Activated CD4-positive, alpha-beta T cell treated with anti-CD3 and anti-CD28 coated beads, Interleukin-2, Interleukin-6, amounts not matched to agents 100 ng/mL and 50 ng/mL, durations not matched to agents 16 hours and 8 hours (primary cell): ENCODE results near the gene ASRGL1.

Experiments used
- DNase-seq: peaks from one replicate; pipeline ENCODE4 v3.0.0-alpha.2; 2020

The ASRGL1 gene

DNA sequence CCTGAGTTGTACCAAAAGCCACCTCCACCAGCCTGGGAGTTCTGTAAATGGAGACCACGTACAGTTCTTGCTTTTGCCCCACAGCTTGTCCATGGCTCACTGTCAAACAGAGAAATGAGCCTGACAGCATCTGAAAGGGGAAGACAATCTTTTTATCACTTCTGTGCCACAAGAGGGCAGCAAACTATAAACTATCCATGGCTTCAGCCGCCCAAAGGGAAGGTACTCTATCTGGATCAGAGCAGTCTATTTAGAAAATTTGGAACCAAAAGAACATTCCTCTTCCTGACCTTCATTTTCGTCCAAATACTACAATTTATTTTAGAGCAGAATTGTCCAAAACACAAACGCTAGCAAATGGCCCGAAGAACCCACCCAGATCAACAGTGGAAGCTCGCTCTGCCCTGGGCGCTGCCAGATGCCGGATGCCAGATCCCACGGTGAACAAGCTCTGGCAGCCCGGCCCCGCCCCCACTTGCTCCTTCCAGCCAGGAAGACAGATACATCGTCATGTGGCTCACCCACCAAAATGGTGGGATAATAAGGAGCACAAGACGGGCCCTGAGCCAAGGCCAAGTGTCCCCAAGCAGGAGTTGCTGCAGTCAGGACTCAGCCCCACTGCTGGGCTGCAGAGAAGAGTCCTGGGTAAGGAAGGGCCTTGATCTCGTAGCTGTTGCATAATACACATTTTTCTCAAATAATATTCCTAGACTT, 57.7 kb downstream of the ASRGL1 start:
- DNase-seq = peak; percentile 83

DNA sequence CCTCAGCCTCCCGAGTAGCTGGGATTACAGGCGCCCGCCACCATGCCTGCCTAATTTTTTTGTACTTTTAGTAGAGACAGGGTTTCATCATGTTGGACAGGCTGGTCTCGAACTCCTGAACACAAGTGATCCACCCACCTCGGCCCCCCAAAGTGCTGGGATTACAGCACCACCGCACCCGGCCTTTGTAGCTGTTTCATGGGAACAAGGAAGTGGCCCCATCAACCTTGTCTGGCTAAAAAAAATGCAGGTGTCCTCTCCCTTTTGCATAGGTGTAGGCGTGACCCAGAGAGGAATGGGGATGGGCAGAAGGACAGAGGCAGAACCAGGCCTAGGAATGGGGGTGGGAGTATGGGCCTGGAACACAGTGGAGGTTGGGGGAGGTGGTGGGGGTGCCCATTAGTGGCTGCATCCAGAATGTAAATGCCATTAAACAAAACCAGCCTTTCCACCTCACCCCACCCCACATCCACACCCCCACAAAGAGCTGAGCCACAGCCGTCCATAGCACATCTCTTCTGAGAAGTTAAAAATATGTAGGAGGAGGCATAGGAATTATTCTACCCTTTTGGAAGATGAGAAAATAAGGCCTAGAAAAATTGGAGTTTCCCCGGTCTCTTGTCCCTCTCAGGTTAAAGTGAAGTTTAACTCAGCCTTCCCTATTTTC, 58.8 kb downstream of the ASRGL1 start:
- no peak for DNase-seq

DNA sequence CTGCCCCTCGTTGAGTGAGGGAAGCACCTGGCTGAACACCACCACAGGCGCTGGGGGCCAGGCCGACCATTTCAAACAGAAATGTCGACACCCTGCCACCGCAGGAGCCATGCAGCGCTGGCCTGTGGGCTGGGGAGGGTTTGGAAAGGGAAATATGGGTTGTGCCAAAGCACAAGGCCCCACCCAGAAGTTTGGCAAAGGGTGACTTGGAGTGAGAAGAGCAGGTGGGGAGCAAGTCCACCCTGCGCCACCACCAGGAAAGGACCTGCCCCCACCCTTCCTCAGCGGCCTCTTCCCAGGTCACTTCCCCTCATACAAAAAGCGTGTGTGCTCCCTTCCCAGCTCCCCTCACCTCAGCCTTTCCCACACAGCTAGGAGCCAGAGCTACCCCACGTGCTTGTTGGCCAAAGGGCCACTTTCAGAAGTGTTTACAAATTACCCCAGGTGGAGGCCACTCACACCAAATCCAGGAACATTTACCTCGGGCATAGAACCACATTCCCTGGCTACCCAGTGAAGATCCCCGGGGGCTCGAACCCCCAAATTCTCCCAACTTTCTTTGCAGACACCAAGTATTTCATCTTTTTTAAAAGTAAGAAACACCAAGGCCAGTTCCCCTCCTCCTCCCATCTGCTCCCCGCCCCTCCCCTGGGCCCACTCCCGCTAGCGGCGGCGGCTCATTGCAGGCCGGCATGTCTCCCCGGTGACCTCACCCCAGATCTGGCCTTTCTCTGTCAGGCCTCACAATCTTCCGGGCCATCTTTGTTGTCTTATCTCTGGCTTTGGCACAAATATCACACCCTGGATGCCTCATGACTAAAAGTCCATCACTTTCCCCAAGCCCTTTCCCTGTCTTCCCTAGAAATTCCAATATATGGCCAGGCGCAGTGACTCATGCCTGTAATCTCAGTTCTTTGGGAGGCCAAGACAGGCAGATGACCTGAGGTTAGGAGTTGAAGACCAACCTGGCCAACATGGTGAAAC, 61.1 kb downstream of the ASRGL1 start:
- no peak for DNase-seq

DNA sequence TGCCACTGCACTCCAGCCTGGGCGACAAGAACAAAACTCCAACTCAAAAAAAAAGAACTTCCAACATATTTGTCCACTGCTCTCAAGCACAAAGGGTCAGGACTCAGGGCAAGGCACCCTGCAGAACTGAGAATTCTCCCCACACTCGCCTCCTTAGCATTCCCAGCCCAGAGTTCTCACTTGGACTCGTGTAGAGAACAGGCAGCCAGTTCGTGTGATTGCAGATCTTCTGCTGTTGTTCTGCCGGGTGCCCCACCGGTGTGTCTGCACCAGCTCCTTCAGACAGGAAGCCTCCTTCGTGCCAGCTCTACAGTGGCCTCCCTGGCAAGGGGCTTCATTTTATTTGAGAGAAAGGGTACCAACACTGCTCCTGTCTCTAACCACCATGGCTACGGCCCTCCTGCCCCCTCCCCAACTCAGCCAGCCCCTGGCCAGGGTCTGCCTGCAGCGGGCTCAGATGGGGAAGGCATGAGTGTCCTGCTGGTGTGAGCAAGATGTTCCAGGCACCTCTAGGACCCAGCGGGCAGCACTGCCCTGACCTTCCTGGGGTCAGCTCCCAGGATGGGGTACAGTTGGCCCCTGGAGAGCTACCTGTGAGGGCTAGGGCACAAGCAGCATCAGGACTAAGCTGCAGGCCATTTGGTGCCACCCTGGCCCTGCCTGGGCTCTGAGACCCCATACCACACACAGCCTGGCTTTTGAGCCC, 62.1 kb downstream of the ASRGL1 start:
- DNase-seq = no peak

DNA sequence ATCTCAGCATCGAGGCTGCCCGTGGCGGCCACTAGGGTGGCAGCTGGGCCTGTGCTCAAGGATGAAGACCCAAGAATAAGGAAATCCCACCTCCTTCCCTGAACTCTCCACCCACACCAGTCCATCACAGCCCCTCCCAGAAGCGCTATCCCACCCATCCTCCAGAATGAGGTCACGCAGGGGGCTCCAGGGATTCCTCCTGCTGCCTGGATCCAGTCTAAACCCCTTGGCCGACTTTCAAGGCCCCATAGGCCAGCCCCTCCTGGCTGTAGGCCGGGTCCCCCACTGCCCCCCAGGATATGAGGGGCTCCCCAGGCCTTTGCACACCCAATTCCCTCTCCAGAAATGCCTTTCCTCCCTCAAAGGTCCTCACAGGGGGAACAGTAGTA, 62.6 kb downstream of the ASRGL1 start:
- no peak for DNase-seq

DNA sequence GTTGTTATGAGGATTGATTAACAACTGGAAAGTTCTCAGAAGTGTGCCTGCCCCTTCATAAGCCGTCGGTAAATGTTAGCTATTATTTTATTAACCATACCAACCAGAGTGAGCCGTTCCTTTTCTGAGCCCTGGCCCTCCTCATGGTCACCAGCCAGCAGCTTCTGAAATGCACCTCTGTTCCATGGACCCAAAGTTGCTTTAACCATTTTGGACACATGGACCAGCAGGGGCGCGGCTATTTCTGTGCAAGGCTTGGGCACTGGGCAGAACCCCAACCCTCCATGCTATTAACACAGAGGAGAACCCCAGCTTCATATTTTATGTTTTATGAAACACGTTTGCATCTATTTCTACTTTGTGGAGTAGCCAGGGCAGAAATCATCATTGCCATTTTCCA, 63.0 kb downstream of the ASRGL1 start:
- no peak for DNase-seq

DNA sequence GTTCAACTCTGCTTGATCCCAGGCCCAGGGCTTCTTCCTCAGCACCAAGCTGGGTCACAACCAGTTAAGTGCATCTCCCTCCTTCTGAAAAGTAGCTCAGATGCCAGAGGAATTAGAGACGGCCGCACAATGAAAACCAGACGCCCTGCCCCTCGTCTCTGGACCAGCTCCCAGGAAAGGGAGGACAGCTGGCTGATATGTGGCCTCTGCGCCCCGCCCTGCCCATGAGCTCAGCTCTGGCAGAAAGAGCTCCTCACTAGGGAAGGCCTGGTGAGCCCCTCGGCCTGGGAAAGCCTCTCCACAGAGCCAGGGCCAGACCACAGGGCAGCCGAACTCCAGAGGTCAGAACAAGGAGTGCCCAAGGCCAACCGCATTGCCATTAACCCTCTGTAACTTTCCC, 63.5 kb downstream of the ASRGL1 start:
- DNase-seq = no peak

DNA sequence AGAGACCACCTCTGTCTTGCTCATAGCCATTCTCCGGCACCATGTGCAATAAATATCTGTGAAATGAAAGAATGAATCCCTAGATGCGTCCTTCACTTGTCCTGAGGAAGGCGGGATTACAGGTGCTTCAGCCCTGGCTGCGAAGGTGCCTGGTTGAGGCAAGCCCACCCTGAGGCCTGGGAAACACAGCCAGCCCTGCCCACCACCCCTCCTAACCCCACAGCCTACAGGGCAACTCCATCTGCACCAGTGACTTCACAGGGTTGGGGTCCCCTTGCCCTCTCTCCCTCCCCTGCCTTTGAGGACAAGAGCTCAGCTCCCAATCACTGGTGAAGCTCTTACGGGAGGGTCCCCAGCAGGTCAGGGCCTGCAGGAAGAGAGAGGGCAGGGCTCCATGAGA, 64.1 kb downstream of the ASRGL1 start:
- DNase-seq = no peak

DNA sequence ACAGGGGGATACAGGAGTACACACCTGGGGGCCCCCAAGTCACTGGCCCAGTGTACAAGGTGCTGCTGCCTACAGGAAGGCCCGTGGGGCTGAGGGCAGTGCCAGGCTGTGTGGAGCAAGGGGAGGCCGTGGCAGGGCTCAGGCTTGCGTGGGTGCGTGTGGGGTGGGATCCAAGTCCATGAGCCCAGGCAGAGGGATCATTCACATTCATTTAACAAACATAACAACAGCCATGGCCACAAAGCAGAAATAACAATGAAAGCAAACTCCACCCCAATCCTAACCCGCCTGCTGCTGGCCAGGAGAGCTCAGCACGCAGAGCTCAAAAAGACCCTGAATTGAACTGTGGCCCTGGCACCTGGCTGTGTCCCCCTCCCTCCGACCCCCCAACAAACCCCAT, 64.6 kb downstream of the ASRGL1 start:
- DNase-seq = no peak

DNA sequence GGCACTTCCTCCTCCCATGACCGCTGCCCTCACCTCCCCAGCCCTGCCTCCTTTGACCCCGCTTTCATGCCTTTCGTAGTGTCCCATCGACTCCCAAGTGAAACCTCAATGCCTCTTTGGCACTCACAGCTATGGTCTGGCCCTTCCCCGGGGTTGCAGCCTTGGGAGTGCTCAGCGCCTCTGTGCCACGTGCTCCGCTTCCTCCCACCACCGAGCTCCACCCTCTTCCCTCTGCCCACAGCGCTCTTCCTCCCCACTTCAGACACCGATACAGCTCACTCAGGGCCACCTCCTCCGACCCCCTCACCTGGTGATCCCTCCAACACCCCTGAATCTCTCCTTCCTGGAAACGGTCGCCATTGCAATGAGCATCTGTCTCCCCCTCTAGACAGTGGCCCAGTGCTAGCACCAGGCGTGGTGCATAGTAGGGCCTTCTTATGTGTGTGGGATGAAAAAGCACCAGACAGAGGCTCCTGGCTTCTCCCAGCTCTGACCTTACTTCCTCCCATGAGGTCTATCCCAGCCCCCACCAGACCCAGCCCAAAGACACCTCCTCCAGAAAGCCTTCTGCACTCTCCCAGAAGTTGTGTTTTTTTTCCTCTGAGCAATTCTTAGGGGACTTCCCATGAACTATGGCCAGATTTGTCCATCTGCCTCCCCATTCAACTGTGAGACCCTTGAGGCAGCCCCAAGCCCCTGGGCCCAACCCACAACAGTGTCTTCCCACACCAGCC, 65.1 kb downstream of the ASRGL1 start:
- peak; percentile 61 for DNase-seq

DNA sequence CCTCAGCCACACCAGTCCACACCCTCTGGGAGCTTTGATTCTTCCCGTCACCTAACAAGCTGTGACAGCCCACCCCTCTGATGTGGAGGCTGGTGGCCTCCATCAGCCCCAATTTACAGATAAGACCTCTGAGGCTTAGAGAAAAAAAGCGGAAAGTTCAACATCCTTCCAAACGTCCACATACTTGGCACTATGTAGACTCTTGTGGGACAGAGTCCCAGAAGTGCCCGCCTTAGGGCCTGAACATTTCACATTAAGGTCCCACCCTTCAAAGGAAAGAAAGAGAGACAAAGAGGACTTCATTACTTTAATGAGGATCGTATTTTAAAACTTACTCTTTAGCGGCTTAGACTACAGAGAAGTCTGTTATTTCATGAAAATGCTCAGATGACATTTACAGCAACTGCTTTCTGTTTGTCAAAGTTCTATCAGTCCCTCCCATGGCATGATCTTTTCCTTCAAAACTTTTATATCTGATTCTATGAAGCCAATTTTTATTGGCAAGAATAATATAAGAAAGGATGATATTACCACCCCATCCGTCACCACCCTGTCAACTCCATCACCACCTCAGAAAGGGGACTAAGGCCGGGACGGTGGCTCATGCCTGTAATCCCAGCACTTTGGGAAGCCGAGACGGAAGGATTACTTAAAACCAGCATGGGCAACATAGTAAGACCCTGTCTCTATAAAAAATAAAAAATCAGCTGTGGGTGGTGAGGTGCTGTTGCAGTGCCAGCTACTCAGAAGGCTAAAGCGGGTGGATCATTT, 65.9 kb downstream of the ASRGL1 start:
- no peak for DNase-seq

DNA sequence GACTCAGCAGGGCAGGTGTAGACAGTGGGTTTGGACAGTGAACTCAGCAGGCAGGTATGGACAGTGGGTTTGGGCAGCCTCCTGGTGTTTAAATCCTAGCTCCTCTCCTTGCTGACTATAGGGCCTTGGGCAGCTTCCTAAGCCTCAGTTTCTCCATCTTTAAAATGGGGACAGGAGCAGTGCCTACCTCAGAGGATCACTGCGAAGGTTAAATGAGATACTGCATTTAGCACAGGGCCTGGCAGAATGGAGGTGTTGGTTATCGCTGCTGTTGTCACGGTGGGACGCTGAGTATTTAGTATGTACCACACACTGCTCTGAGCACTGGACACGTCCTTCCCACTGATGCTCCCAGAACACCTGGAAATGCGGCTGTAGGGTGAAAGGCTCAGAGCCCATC, 67.2 kb downstream of the ASRGL1 start:
- DNase-seq = no peak

DNA sequence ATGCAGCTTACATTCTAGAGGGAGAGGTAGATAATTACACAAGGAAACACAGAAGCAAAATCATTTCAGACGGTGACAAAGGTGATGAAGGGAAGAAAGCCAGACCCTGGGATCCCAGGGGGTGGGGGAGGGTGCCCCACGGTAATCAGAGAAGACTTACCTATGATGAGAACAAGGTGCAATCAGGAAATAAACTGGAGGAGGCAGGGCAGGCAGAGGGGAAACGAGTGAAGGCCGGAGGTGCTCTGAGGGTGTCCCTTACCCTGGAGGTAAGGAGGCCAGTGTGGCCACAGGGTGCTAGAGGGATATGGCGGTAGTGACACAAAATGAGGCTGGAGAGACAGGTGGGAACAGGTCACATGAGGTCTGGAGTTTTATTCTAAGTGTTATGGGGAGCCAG, 67.7 kb downstream of the ASRGL1 start:
- DNase-seq = no peak

DNA sequence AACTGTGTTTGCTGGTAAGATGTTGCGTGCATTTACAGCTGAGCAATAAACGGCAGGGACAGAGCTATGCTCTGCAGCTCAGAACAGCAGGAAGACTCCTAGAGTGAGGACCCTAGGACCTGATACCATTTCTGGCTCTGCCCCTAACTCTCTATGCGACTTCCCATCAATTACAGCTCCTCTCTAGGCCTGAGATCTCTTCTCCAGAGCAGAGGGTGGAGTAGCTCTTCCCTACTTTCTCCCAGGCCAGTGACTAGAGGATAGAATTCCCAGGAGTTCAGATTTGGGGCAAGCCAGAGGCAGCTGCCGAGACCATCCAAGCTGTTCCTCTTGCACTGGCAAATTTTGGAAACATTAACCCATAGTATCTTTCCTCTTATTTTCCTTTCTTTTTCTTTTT, 68.8 kb downstream of the ASRGL1 start:
- DNase-seq = no peak

DNA sequence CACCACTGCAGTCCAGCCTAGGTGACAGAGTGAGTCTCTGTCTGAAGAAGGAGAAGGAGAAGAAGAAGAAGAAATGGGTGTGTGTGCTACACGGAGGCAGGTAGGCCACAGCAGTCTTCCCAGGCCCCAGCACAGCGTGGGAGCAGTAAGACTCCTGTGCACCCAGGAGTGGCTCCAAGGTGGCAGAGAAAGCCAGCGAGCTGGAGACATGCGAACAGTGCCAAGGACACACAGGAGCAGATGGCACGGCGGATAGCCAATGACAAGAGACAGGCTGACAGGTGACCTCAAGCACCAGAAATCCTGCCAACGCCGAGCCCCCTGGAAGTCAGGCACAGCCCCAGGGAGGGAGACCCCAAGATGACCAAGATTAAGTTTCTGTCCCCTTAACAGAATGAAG, 72.6 kb downstream of the ASRGL1 start:
- DNase-seq = no peak

DNA sequence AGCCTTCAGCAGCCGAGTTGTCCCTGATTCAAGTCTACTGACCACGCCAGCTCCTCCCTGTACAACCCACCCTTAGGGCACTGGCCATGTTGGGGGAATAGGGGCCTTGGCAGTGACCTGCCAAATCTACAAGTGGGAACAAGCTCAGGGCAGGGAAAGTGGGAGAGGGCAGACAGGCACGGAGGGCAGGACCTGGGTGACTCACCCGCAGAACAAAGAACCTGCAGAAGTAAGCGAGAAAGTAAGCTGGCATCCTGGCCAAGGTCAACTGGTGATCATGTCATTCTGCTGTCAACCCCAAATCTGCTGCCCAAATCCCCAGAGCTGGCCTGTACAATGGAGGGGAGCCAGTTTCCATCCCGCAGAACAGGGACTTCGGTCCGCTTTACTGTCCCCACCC, 73.7 kb downstream of the ASRGL1 start:
- no peak for DNase-seq

DNA sequence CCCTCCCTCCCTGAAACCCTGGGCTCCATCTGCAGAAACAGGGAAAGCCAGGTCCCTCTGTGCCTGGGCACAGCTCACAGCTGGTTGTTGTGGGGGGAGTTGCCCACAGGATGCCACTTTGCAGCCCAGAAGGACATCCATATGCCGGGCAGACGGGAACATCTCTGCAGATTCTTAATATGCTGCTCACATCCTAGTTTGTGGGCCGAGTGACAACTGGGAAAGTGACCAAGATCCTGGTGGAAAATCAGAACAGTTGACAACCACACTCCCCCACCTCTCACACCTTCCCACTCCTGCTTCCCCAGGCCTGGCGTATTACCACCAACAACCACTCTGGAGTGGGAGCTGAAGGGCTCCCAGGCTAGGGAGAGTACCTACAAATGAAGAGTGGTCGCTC, 74.3 kb downstream of the ASRGL1 start:
- no peak for DNase-seq

DNA sequence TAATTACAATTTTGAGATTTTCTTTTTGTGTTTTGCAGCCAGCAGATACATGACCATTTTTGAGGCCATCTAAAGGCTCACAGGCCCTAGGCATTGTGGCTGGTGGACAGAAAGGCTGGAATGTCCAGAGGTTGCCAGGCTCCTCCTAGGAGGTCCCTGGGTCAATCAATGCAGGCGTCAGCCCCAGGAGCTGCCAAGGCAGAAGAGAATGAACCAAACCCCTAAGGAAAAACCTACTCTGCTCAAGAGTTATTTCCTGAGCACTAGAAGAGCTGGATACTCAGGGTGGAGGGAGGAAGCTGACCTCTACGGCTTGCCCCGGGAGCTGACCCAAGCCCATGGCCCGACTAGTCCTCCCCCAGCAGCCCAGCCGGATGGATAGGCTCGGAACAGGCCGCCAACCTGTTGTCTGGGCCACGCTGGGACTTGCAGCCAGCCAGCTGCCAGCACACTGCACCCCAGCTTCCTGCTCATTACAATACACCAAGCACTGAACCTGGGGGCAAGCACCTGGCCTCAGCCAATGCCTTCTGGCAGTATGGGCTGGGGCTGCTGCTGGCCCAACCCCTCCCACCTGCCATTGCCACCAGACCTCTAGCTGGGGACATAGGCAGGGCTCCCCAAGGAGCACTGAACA, 75.9 kb downstream of the ASRGL1 start:
- DNase-seq = no peak

DNA sequence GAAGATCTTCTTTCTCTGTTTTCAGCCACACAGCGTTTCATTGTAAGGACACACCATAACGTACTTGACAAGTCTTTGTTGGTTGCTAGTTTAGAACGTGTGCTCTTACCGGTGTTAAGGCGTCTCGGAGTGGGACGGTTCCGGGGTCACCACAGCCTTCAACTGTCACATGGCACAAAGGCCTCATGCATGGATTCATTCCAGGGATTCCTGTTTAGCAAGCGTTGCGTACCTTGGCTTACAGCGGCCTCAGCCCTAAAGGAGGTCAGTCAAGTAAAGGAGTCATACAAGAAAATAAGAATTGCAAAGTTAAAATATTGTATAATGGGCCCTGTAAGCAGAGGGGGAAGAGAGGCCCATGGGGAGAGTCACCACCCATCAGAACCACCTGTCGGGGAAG, 79.3 kb downstream of the ASRGL1 start:
- no peak for DNase-seq

DNA sequence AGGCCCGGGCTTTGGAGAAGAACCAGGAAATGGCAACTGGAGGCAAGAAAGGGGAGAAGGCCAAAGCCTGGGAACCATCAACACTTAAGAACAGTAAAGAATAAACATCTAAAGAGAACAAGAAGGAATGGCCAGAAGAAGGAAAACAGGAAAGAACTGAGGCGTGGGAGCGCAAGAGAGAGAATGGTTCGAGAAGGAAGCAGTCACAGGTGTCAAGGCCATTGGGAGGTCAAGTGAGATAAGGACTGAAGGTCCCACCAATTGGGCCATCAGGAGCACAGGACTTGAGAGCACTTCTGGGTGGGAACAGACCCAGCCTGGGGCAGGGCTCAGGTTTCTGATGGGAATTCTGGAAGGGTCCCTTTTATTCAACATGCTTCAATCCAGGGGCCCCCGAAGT, 80.9 kb downstream of the ASRGL1 start:
- no peak for DNase-seq

DNA sequence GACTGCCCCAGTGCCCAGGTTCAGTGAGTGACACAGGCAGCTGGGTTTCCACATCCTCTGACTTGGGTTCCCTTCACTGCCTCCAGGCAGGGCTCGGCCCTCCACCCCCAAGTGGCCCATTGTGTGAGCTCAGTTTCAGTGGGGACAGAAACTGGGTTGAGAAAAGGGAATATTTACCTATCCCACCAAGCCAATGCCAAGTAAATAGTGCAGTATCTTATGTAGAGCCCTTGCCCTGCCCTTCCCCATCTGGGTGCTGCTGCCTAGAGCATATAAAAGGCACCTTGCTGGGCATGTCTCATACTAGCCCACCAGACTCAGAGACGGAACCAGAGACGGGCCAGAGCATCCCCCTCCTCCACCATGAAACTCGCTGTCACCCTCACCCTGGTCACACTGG, 81.5 kb downstream of the ASRGL1 start, which contains the start of gene SCGB1A1:
TSS of gene SCGB1A1 (plus strand) at position 301 of the 400 bp plus-strand sequence. CDS start at position 364, 63 bp downstream.
- no peak for DNase-seq
